KMS-11 (cell line): ENCODE data around the gene ANK3.
A peak's percentile ranks its signal among the peaks of the same experiment; 100 is the strongest.

Source experiments
- H2AFZ ChIP-seq: fragments of 200-600 bp; sonication (generic); 2 replicates; pipeline ENCODE4 v1.6.1; 2016; ENCODE audit warnings: antibody characterized with exemption, mixed run types, low read depth
- H3K27ac ChIP-seq: fragments of 200-600 bp; sonication (generic); 2 replicates; pipeline ENCODE4 v1.6.1; 2016; ENCODE audit warnings: mild to moderate bottlenecking, mixed run types
- H3K27me3 ChIP-seq: fragments of 200-600 bp; sonication (generic); 2 replicates; pipeline ENCODE4 v1.6.1; 2017; ENCODE audit warnings: mild to moderate bottlenecking, low read depth, mixed run types, moderate library complexity; ENCODE audit not compliant: insufficient read depth
- H3K36me3 ChIP-seq: fragments of 200-600 bp; sonication (generic); 2 replicates; pipeline ENCODE4 v1.6.1; 2017; ENCODE audit warnings: mild to moderate bottlenecking, mixed run types; ENCODE audit not compliant: insufficient read depth
- H3K4me1 ChIP-seq: fragments of 200-600 bp; sonication (generic); 2 replicates; pipeline ENCODE4 v1.6.1; 2016; ENCODE audit warnings: mild to moderate bottlenecking, low read depth, mixed run types; ENCODE audit not compliant: poor library complexity, severe bottlenecking
- H3K4me2 ChIP-seq: fragments of 200-600 bp; sonication (generic); 2 replicates; pipeline ENCODE4 v1.7.0; 2016; ENCODE audit warnings: mild to moderate bottlenecking, mixed run types
- H3K4me3 ChIP-seq: fragments of 200-600 bp; sonication (generic); IDR thresholded peaks from 2 replicates; pipeline ENCODE4 v1.6.1; 2017; ENCODE audit warnings: low read depth, low read length, mixed read lengths; ENCODE audit not compliant: insufficient read depth
- H3K79me2 ChIP-seq: fragments of 200-600 bp; sonication (generic); 2 replicates; pipeline ENCODE4 v1.6.1; 2016; ENCODE audit warnings: low read depth, mixed run types; ENCODE audit not compliant: insufficient read depth
- H3K9ac ChIP-seq: fragments of 200-600 bp; sonication (generic); 2 replicates; pipeline ENCODE4 v1.6.1; 2016; ENCODE audit warnings: mild to moderate bottlenecking, mixed run types
- H4K20me1 ChIP-seq: fragments of 200-600 bp; sonication (generic); 2 replicates; pipeline ENCODE4 v1.6.1; 2016; ENCODE audit warnings: mild to moderate bottlenecking, mixed run types; ENCODE audit not compliant: insufficient read depth
- CTCF ChIP-seq: fragments of 200-600 bp; sonication (generic); conservative IDR thresholded peaks from 2 replicates; pipeline ENCODE4 v1.6.1; 2017; ENCODE audit warnings: low read depth, mild to moderate bottlenecking, antibody characterized with exemption, low read length, moderate library complexity, mixed read lengths

The ANK3 gene

GRCh38 chr10:60099998-60100747, 289.5 kb downstream of the ANK3 start:
- no peaks in the 10 kb centered on the region; the same call in 1 of the 2 replicates for H4K20me1 ChIP-seq
- no peaks in the 10 kb centered on the region for H3K79me2 ChIP-seq
- peak; percentile 79 for TF ChIP-seq CTCF
- H3K27me3 ChIP-seq = no peaks in the 10 kb centered on the region
- H2AFZ ChIP-seq = no peak overlapping the region
- no peak overlapping the region for H3K4me3 ChIP-seq
- H3K4me2 ChIP-seq = no peak overlapping the region
- H3K9ac ChIP-seq = no peak overlapping the region; the same call in 1 of the 2 replicates
- H3K4me1 ChIP-seq = peaks cover 11% of the 10 kb centered on the region
- H3K27ac ChIP-seq = peak overlapping the region; percentile 46; the same call in 1 of the 2 replicates
- H3K36me3 ChIP-seq = peaks cover 6% of the 10 kb centered on the region; the same call in 1 of the 2 replicates

- peak; percentile 43 for TF ChIP-seq CTCF
- Histone ChIP-seq H2AFZ (no peak overlapping the region), H3K36me3 (peaks cover 6% of the 10 kb centered on the region; the same call in 1 of the 2 replicates)
These were observed 290.7 kb downstream of the ANK3 start for GRCh38 chr10:60098677-60099601.

GRCh38 chr10:60096761-60097513, 292.7 kb downstream of the ANK3 start:
- H3K4me1 ChIP-seq = peaks cover 11% of the 10 kb centered on the region
- H3K4me3 ChIP-seq = no peak overlapping the region
- H2AFZ ChIP-seq = no peak overlapping the region
- no peak for TF ChIP-seq CTCF
- no peaks in the 10 kb centered on the region for H3K79me2 ChIP-seq
- H3K27ac ChIP-seq = no peak overlapping the region
- no peaks in the 10 kb centered on the region; the same call in 1 of the 2 replicates for H4K20me1 ChIP-seq
- H3K36me3 ChIP-seq = no peaks in the 10 kb centered on the region; the same call in 1 of the 2 replicates
- H3K27me3 ChIP-seq = no peaks in the 10 kb centered on the region
- H3K9ac ChIP-seq = no peak overlapping the region
- no peak overlapping the region for H3K4me2 ChIP-seq

More at GRCh38 chr10:60098677-60099601, 290.7 kb downstream of the ANK3 start:
- no peak overlapping the region for H3K4me2 ChIP-seq
- H3K27ac ChIP-seq = no peak overlapping the region
- no peaks in the 10 kb centered on the region for H3K27me3 ChIP-seq
- peaks cover 11% of the 10 kb centered on the region for H3K4me1 ChIP-seq
- H3K4me3 ChIP-seq = no peak overlapping the region
- H3K9ac ChIP-seq = no peak overlapping the region
- H4K20me1 ChIP-seq = no peaks in the 10 kb centered on the region; the same call in 1 of the 2 replicates
- H3K79me2 ChIP-seq = no peaks in the 10 kb centered on the region

GRCh38 chr10:60093317-60093716, 296.4 kb downstream of the ANK3 start:
- no peaks in the 10 kb centered on the region for H4K20me1 ChIP-seq
- H3K4me3 ChIP-seq = no peak overlapping the region
- H3K4me2 ChIP-seq = no peak overlapping the region
- H3K27me3 ChIP-seq = no peaks in the 10 kb centered on the region
- no peaks in the 10 kb centered on the region for H3K4me1 ChIP-seq
- no peak for TF ChIP-seq CTCF
- no peak overlapping the region for H3K27ac ChIP-seq
- no peaks in the 10 kb centered on the region; the same call in 1 of the 2 replicates for H3K36me3 ChIP-seq
- 0 out of 2 replicates have a peak, but pooled peaks cover 3% of the 10 kb centered on the region for H3K79me2 ChIP-seq
- no peak overlapping the region for H3K9ac ChIP-seq
- H2AFZ ChIP-seq = no peak overlapping the region
